HEK293T (cell line): ENCODE data around the gene ANKRD33.

Experiments
- FOXA1 ChIP-seq: fragments of 450-650 bp; IDR thresholded peaks from 2 replicates; pipeline ENCODE4 v1.6.1; 2016; ENCODE audit warnings: mild to moderate bottlenecking
- FOXK2 ChIP-seq: fragments of 450-650 bp; IDR thresholded peaks from 2 replicates; pipeline ENCODE4 v1.6.1; 2016; ENCODE audit warnings: mild to moderate bottlenecking
- SUZ12 ChIP-seq: fragments of 450-650 bp; IDR thresholded peaks from 2 replicates; pipeline ENCODE4 v1.6.1; 2016; ENCODE audit warnings: mild to moderate bottlenecking
- ZNF384 ChIP-seq: fragments of 450-650 bp; IDR thresholded peaks from 2 replicates; pipeline ENCODE4 v1.6.1; 2016
- TF ChIP-seq, protein P1 (sequence below): fragments of 450-650 bp; IDR thresholded peaks from 2 replicates; pipeline ENCODE4 v1.6.1; 2016

DNA sequence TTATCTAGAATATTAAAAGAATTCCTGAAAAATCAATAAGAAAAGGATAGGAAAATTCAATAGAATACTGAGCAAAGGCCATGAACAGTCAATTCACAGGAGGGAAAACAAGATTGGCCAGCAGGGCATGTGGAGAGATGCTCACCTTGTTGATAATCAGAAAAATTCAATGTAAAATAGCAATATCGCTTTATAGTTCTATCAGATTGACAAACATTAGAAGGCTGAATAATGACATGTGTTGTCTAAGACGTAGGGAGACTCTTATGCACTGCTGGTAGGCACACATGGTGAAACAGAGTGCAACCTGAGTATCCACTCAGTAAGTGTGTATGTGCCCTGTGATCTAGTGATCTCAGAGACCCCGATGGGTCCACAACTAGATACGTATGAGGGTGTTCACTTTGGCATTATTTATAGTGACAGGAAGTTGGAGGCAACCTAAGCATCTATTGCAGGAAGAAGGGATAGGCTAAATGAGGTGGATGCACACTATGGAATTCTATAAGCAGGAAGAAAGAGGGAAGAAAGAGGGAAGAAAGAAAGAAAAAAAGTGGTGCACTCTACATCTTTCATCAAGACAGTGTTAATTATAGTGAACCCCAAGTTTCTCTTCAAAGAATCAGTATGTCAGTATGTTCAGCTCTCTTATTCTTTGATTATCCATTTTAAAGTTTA is 3.8 kb upstream of the ANKRD33 start:
- TF ChIP-seq SUZ12 (no peak), FOXK2 (no peak), FOXA1 (no peak), ZNF384 (no peak)
- TF ChIP-seq, protein P1, sequence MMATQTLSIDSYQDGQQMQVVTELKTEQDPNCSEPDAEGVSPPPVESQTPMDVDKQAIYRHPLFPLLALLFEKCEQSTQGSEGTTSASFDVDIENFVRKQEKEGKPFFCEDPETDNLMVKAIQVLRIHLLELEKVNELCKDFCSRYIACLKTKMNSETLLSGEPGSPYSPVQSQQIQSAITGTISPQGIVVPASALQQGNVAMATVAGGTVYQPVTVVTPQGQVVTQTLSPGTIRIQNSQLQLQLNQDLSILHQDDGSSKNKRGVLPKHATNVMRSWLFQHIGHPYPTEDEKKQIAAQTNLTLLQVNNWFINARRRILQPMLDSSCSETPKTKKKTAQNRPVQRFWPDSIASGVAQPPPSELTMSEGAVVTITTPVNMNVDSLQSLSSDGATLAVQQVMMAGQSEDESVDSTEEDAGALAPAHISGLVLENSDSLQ: no peak
